H1 (cell line): ENCODE results near the gene ZC3H12C. TPM values are rescaled to one million over a fixed set of nuclear protein-coding genes. Genes with fewer than 3 reads are reported as not detected.

Experiments used
- CTCF ChIA-PET: fragments of 300-600 bp; sonication (Branson Sonifier 250); formaldehyde crosslinking; loops from one replicate; lab custom pipeline; 2021; ENCODE audit not compliant: partially characterized antibody; lab: Charles Lee
- POLR2A ChIA-PET: fragments of 300-600 bp; sonication (Branson Sonifier 250); formaldehyde crosslinking; loops from one replicate; lab custom pipeline; 2021; ENCODE audit warnings: inconsistent platforms; ENCODE audit not compliant: partially characterized antibody; lab: Charles Lee
- DNase-seq, 2 experiments: peaks; one replicate each; pipeline versions ENCODE4 v3.0.0 to v3.0.0-alpha.2; 2010 to 2022; ENCODE audit warnings: low spot score in 2 of 2, low read depth in 1 of 2, mixed read lengths in 1 of 2
- FAIRE-seq: peaks from 2 replicates; lab custom pipeline; 2011; peaks lifted over from hg19 to GRCh38; lab: Jason Lieb, UNC
- H2AFZ ChIP-seq: 2 replicates; pipeline ENCODE4 v1.8.1; 2012; ENCODE audit warnings: low read length, inconsistent platforms
- H2AK5ac ChIP-seq: 2 replicates; pipeline ENCODE4 v1.6.1; 2013; ENCODE audit warnings: low read depth, low read length
- H2BK120ac ChIP-seq: replicated peaks from 2 replicates; pipeline ENCODE3; 2013; ENCODE audit warnings: low read depth, low read length, inconsistent platforms
- H2BK12ac ChIP-seq: 2 replicates; pipeline ENCODE4 v1.6.1; 2013; ENCODE audit warnings: low read depth, low read length
- H2BK15ac ChIP-seq: 2 replicates; pipeline ENCODE4 v1.6.1; 2013; ENCODE audit warnings: low read length
- H2BK20ac ChIP-seq: 2 replicates; pipeline ENCODE4 v1.6.1; 2013; ENCODE audit warnings: low read length
- H2BK5ac ChIP-seq: 2 replicates; pipeline ENCODE4 v1.6.1; 2013; ENCODE audit warnings: low read depth, low read length
- H3K14ac ChIP-seq: 2 replicates; pipeline ENCODE4 v1.6.1; 2013; ENCODE audit warnings: inconsistent platforms; ENCODE audit not compliant: insufficient read length
- H3K18ac ChIP-seq: 2 replicates; pipeline ENCODE4 v1.6.1; 2013; ENCODE audit warnings: low read length; ENCODE audit errors: extremely low read depth
- H3K23ac ChIP-seq: 2 replicates; pipeline ENCODE4 v1.6.1; 2013; ENCODE audit warnings: inconsistent platforms; ENCODE audit not compliant: insufficient read length
- H3K23me2 ChIP-seq: 2 replicates; pipeline ENCODE4 v1.6.1; 2013; ENCODE audit warnings: low read depth, low read length
- H3K27ac ChIP-seq: 2 replicates; pipeline ENCODE4 v1.6.1; 2011; ENCODE audit warnings: low read depth, low read length, inconsistent platforms
- H3K27me3 ChIP-seq, 4 experiments: replicated peaks in 1 of 4; 1 replicate in 1 of 4; 2 replicates in 3 of 4; pipeline versions ENCODE4 v1.6.1 to v1.8.1; 2011 to 2013; ENCODE audit warnings: low read length in 3 of 4, mild to moderate bottlenecking in 3 of 4, inconsistent platforms in 2 of 4, mixed read lengths in 2 of 4, moderate library complexity in 1 of 4; ENCODE audit not compliant: control insufficient read depth in 3 of 4, insufficient read depth in 3 of 4; ENCODE audit errors: extremely low read depth in 1 of 4
- H3K36me3 ChIP-seq, 4 experiments: 2 replicates each; pipeline versions ENCODE4 v1.6.1 to v1.8.1; 2011 to 2013; ENCODE audit warnings: mild to moderate bottlenecking in 4 of 4, low read length in 3 of 4, moderate library complexity in 2 of 4, control low read depth in 1 of 4, inconsistent platforms in 1 of 4; ENCODE audit not compliant: insufficient read depth in 4 of 4, control insufficient read depth in 2 of 4
- H3K4ac ChIP-seq: replicated peaks from 2 replicates; pipeline ENCODE3; 2013; ENCODE audit warnings: low read length, low read depth, mixed read lengths, inconsistent platforms; ENCODE audit not compliant: insufficient read length
- H3K4me1 ChIP-seq, 4 experiments: replicated peaks in 1 of 4; 1 replicate in 1 of 4; 2 replicates in 3 of 4; pipeline versions ENCODE4 v1.6.1 to v1.8.1; 2011 to 2013; ENCODE audit warnings: low read length in 3 of 4, inconsistent platforms in 2 of 4, mixed read lengths in 1 of 4; ENCODE audit not compliant: insufficient read depth in 4 of 4, control insufficient read depth in 3 of 4
- H3K4me2 ChIP-seq, 2 experiments: 2 replicates each; pipeline versions ENCODE4 v1.6.1 to v1.8.1; 2011 to 2013; ENCODE audit warnings: low read depth in 2 of 2, low read length in 2 of 2, control low read depth in 1 of 2, inconsistent platforms in 1 of 2, mild to moderate bottlenecking in 1 of 2; ENCODE audit not compliant: insufficient read depth in 1 of 2
- H3K4me3 ChIP-seq, 4 experiments: fragments of 200-600, 300-600 bp in 1 of 4; sonication (generic), shearing (Covaris generic), sonication (Bioruptor Twin) in 1 of 4; 2 replicates each; pipeline versions ENCODE4 v1.5.1 to v1.8.1; 2011 to 2016; ENCODE audit warnings: low read length in 4 of 4, low read depth in 3 of 4, control low read depth in 2 of 4, inconsistent platforms in 2 of 4, mild to moderate bottlenecking in 2 of 4, mixed read lengths in 1 of 4, moderate library complexity in 1 of 4; ENCODE audit not compliant: insufficient read depth in 2 of 4; ENCODE audit errors: extremely low read depth in 1 of 4
- H3K56ac ChIP-seq: replicated peaks from 2 replicates; pipeline ENCODE3; 2013; ENCODE audit warnings: low read depth, mild to moderate bottlenecking, mixed read lengths, low read length, inconsistent platforms; ENCODE audit not compliant: insufficient read length
- H3K79me1 ChIP-seq: 2 replicates; pipeline ENCODE4 v1.6.1; 2013; ENCODE audit warnings: low read depth, low read length, control low read depth
- H3K79me2 ChIP-seq, 2 experiments: 2 replicates each; pipeline versions ENCODE4 v1.6.1 to v1.8.1; 2012 to 2013; ENCODE audit warnings: low read length in 2 of 2, mild to moderate bottlenecking in 2 of 2, inconsistent platforms in 1 of 2; ENCODE audit not compliant: insufficient read depth in 2 of 2, control insufficient read depth in 1 of 2
- H3K9ac ChIP-seq, 4 experiments: replicated peaks in 1 of 4; 1 replicate in 1 of 4; 2 replicates in 3 of 4; pipeline versions ENCODE4 v1.6.1 to v1.8.1; 2011 to 2013; ENCODE audit warnings: low read depth in 3 of 4, low read length in 3 of 4, control low read depth in 2 of 4, mild to moderate bottlenecking in 2 of 4, moderate library complexity in 2 of 4, inconsistent platforms in 1 of 4; ENCODE audit errors: extremely low read depth in 1 of 4
- H3K9me3 ChIP-seq, 2 experiments: 2 replicates each; pipeline versions ENCODE4 v1.6.1 to v1.8.1; 2012 to 2013; ENCODE audit warnings: mild to moderate bottlenecking in 2 of 2, moderate library complexity in 2 of 2, control low read depth in 1 of 2, inconsistent platforms in 1 of 2, low read depth in 1 of 2, low read length in 1 of 2, mixed read lengths in 1 of 2; ENCODE audit not compliant: insufficient read depth in 2 of 2
- H4K20me1 ChIP-seq, 2 experiments: replicated peaks in 1 of 2; 2 replicates each; pipeline versions ENCODE3 to v1.8.1; 2011 to 2013; ENCODE audit warnings: inconsistent platforms in 2 of 2, low read length in 2 of 2, mild to moderate bottlenecking in 1 of 2; ENCODE audit not compliant: insufficient read depth in 2 of 2, control insufficient read depth in 1 of 2
- H4K5ac ChIP-seq: 2 replicates; pipeline ENCODE4 v1.6.1; 2013; ENCODE audit warnings: low read length, low read depth, mixed read lengths, inconsistent platforms; ENCODE audit not compliant: insufficient read length
- H4K8ac ChIP-seq: 2 replicates; pipeline ENCODE4 v1.8.0; 2013; ENCODE audit warnings: mild to moderate bottlenecking, moderate library complexity, low read length, inconsistent platforms; ENCODE audit not compliant: insufficient read depth; ENCODE audit errors: extremely low read depth
- H4K91ac ChIP-seq: replicated peaks from 2 replicates; pipeline ENCODE3; 2013; ENCODE audit warnings: low read length, mixed read lengths, inconsistent platforms; ENCODE audit not compliant: insufficient read length
- NANOG ChIP-seq: IDR thresholded peaks from 2 replicates; pipeline ENCODE4 v1.6.1; 2011; ENCODE audit warnings: low read length, low read depth, mild to moderate bottlenecking, inconsistent platforms; ENCODE audit not compliant: insufficient read depth, poor library complexity, severe bottlenecking
- POLR2A ChIP-seq, 2 experiments: IDR thresholded peaks; 1 replicate in 1 of 2; 2 replicates in 1 of 2; pipeline ENCODE4 v1.6.1; 2011; ENCODE audit warnings: low read depth in 2 of 2, low read length in 2 of 2, mild to moderate bottlenecking in 2 of 2; ENCODE audit errors: control extremely low read depth in 1 of 2
- POU5F1 ChIP-seq: IDR thresholded peaks from 2 replicates; pipeline ENCODE4 v1.6.1; 2011; ENCODE audit warnings: low read depth, mild to moderate bottlenecking, low read length, moderate library complexity
- RFX5 ChIP-seq: IDR thresholded peaks from 2 replicates; pipeline ENCODE4 v1.6.1; 2011; ENCODE audit warnings: low read depth, low read length, improper control_type of control experiment, borderline replicate concordance
- SP1 ChIP-seq: IDR thresholded peaks from 2 replicates; pipeline ENCODE4 v1.6.1; 2011; ENCODE audit warnings: low read depth, low read length
- TAF7 ChIP-seq: optimal IDR thresholded peaks from 2 replicates; pipeline ENCODE3; 2011; ENCODE audit warnings: low read depth, mild to moderate bottlenecking, inconsistent platforms, low read length, moderate library complexity, borderline replicate concordance
- WGBS, 2 experiments: shearing (Covaris generic) in 1 of 2; methylation state at CpG; one replicate each; pipeline versions ENCODE4 v1.1.6 to v1.1.7; 2013 to 2015; ENCODE audit warnings: low lambda C conversion rate in 2 of 2, mixed read lengths in 2 of 2, inconsistent platforms in 1 of 2, low coverage in 1 of 2, missing lambda C conversion rate in 1 of 2; ENCODE audit not compliant: insufficient replicate concordance in 2 of 2, insufficient coverage in 1 of 2, insufficient read length in 1 of 2; ENCODE audit errors: extremely low coverage in 1 of 2, missing lambda C conversion rate in 1 of 2; 5-methylcytosine and 5-hydroxymethylcytosine counted together
- polyA plus RNA-seq, 7 experiments: library from polyadenylated mRNA; depleted of rRNA in 3 of 7; stranded (reverse) in 5 of 7; unstranded in 2 of 7; fragments of >200 nt in 5 of 7; fragments of 200-250 nt in 2 of 7; gene quantifications; 1 replicate in 5 of 7; 2 replicates in 1 of 7; 4 replicates in 1 of 7; pipeline versions ENCODE4 v1.2.1 to v1.2.3, GENCODE V29; 2011 to 2013; ENCODE audit warnings: missing spikeins in 2 of 7, mixed read lengths in 2 of 7
- total RNA-seq: library from RNA; stranded (reverse); fragmentation: NEBNext Ultra II Directional; extraction: Animal tissue kit (Norgen Biotek cat#: 25700); gene quantifications from 2 replicates; pipeline ENCODE4 v1.2.1, GENCODE V29; 2021

Gene ZC3H12C
- total and polyA plus RNA-seq, 2 of the 8 experiments (the other 6 are each of a cell fraction or from before 2014, with no cell fraction given) = 2.0 to 2.7 TPM

DNA sequence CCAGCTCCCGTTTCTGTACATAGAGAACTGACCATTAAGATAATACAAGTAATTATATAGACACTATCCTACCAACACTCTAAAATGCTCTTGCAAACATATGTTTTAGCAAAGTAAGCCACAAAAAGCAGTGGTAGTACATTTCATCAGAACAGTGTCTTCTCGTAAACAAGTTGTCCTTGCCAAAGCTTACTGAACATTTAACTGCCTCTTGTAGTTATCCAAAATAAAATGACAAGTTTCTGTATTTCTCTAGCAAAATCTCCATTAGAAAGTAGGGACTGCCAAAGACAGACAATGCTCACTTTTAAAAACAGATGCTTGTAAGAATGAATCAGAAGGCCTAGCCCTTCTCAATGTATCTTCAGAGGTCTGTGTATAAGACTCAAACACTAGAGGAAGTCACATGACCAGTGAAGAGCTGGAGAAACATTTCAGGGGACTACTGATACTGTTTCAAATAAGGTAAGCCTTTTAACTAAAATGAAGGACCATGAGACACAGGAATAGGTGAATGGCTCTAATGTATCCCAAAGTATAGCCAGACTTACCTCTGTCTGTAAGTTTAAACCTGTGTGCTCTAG lies 7.8 kb upstream of the ZC3H12C start:
- no peak overlapping the region for H2BK15ac ChIP-seq
- H3K9me3 ChIP-seq = no peaks in the 10 kb centered on the region
- H3K36me3 ChIP-seq = no peaks in the 10 kb centered on the region
- H3K4me3 ChIP-seq = no peak overlapping the region
- H4K91ac ChIP-seq = no peak overlapping the region
- no peaks in the 10 kb centered on the region for H3K23me2 ChIP-seq
- H3K4me1 ChIP-seq = no peaks in the 10 kb centered on the region
- H3K18ac ChIP-seq = no peak overlapping the region
- H3K79me2 ChIP-seq = no peaks in the 10 kb centered on the region
- H3K23ac ChIP-seq = no peak overlapping the region
- no peak overlapping the region for H4K8ac ChIP-seq
- CTCF ChIA-PET = interaction anchor here (0.9 kb wide), 1 partner anchor 163 kb away, joined by 4 read pairs; no protein-coding TSS in a partner anchor
- 95% methylated on average over 2 of the region's 2 CpGs; no CpG with 5 or more reads in 1 of the 2 experiments for WGBS, 2 experiments
- H3K56ac ChIP-seq = no peak overlapping the region
- FAIRE-seq = no peak
- no peak overlapping the region for H2BK20ac ChIP-seq
- H3K4ac ChIP-seq = no peak overlapping the region
- no peak overlapping the region for H3K27ac ChIP-seq
- no peaks in the 10 kb centered on the region for H3K27me3 ChIP-seq
- H3K9ac ChIP-seq = no peak overlapping the region
- no peak overlapping the region for H2BK5ac ChIP-seq
- H2AK5ac ChIP-seq = no peak overlapping the region
- POLR2A ChIA-PET = no interaction called here
- no peak overlapping the region for H2AFZ ChIP-seq
- H4K5ac ChIP-seq = no peak overlapping the region
- no peaks in the 10 kb centered on the region for H3K79me1 ChIP-seq
- H3K4me2 ChIP-seq = no peak overlapping the region
- H4K20me1 ChIP-seq = no peaks in the 10 kb centered on the region
- no peak overlapping the region for H2BK120ac ChIP-seq
- H3K14ac ChIP-seq = no peak overlapping the region
- no peak overlapping the region for H2BK12ac ChIP-seq
- no peak for DNase-seq
- no peak for TF ChIP-seq TAF7
- TF ChIP-seq POLR2A (IDR thresholded peaks at IDR 0.05; ENCODE audit: control extremely low read depth in 1 of 2, low read depth in 2 of 2, low read length in 2 of 2) = no peak
- no peak for TF ChIP-seq POU5F1
- TF ChIP-seq NANOG = no peak
- no peak for TF ChIP-seq SP1
- TF ChIP-seq RFX5 = no peak
